Mononuclear cell (primary cell): ENCODE results near the gene TBC1D19. TPM values are rescaled to one million over a fixed set of nuclear protein-coding genes. Genes with fewer than 3 reads are reported as not detected.
"Not testable (repeated sequence)": the region's sequence is repeated elsewhere in the genome, so short reads cannot be mapped to it uniquely, and the experiment has no call there.

ENCODE experiments used
- H3K27me3 ChIP-seq: 2 replicates; pipeline ENCODE4 v1.6.0; 2011; ENCODE audit warnings: low read length, control low read depth; ENCODE audit not compliant: insufficient read depth
- H3K4me1 ChIP-seq: 2 replicates; pipeline ENCODE4 v1.5.1; 2011; ENCODE audit warnings: mild to moderate bottlenecking, low read length, control low read depth; ENCODE audit not compliant: insufficient read depth
- H3K4me3 ChIP-seq: 2 replicates; pipeline ENCODE4 v1.5.1; 2011; ENCODE audit warnings: mild to moderate bottlenecking, low read length, moderate library complexity
- H3K9me3 ChIP-seq: 2 replicates; pipeline ENCODE4 v1.5.1; 2011; ENCODE audit warnings: low read depth, mild to moderate bottlenecking, control low read depth, low read length
- total RNA-seq: library from RNA; depleted of rRNA; stranded (reverse); fragments of >200 nt; gene quantifications from one replicate; pipeline ENCODE4 v1.2.3, GENCODE V29; 2012

Gene TBC1D19
- total RNA-seq, 1 donor, result 10.5 TPM

- no peaks in the 10 kb centered on the region for H3K9me3 ChIP-seq
- H3K4me1 ChIP-seq, result peaks cover 14% of the 10 kb centered on the region
- peak overlapping the region; percentile 84 for H3K4me3 ChIP-seq
- no peaks in the 10 kb centered on the region for H3K27me3 ChIP-seq
Measured at GRCh38 chr4:26583538-26583864, 383 bp upstream of the TBC1D19 start.

- H3K4me1 ChIP-seq, result peaks cover 14% of the 10 kb centered on the region
- no peaks in the 10 kb centered on the region for H3K9me3 ChIP-seq
- peak overlapping the region; percentile 84 for H3K4me3 ChIP-seq
- H3K27me3 ChIP-seq, result no peaks in the 10 kb centered on the region
Measured at GRCh38 chr4:26584725-26585124, 841 bp downstream of the TBC1D19 start.

GRCh38 chr4:26589705-26590104 lies 5.8 kb downstream of the TBC1D19 start:
- no peaks in the 10 kb centered on the region for H3K27me3 ChIP-seq
- no peaks in the 10 kb centered on the region for H3K9me3 ChIP-seq
- H3K4me1 ChIP-seq, result peaks cover 1% of the 10 kb centered on the region
- no peak overlapping the region for H3K4me3 ChIP-seq

GRCh38 chr4:26590639-26591038 lies 6.8 kb downstream of the TBC1D19 start:
- no peaks in the 10 kb centered on the region for H3K9me3 ChIP-seq
- H3K4me3 ChIP-seq, result no peak overlapping the region
- no peaks in the 10 kb centered on the region for H3K27me3 ChIP-seq
- H3K4me1 ChIP-seq, result no peaks in the 10 kb centered on the region

GRCh38 chr4:26593557-26593956 lies 9.7 kb downstream of the TBC1D19 start:
- H3K27me3 ChIP-seq, H3K4me3 ChIP-seq, H3K4me1 ChIP-seq, H3K9me3 ChIP-seq: not testable (repeated sequence)

GRCh38 chr4:26594371-26594770 lies 10.5 kb downstream of the TBC1D19 start:
- H3K27me3 ChIP-seq, result no peaks in the 10 kb centered on the region
- no peaks in the 10 kb centered on the region for H3K4me1 ChIP-seq
- no peaks in the 10 kb centered on the region for H3K9me3 ChIP-seq
- no peak overlapping the region for H3K4me3 ChIP-seq

DNA sequence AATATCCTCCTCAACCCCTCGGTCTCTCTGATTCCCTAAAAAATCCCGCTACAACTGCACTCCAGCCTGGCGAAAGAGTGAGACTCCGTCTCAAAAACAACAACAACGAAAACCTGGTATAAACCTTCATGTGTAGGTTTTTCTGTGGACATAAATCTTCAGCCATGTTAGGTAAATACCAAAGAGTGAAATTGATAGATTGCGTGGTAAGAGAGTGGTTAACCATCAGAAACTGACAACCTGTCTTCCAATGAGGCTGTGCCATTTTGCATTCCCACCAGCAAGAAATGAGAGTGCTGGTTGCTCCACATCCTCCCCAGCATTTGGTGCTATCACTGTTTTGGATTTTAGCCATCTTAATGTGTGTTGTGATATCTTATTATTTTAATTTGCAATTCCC lies 10.9 kb downstream of the TBC1D19 start:
- H3K27me3 ChIP-seq, result no peaks in the 10 kb centered on the region
- H3K4me1 ChIP-seq, result no peaks in the 10 kb centered on the region
- no peaks in the 10 kb centered on the region for H3K9me3 ChIP-seq
- no peak overlapping the region for H3K4me3 ChIP-seq

DNA sequence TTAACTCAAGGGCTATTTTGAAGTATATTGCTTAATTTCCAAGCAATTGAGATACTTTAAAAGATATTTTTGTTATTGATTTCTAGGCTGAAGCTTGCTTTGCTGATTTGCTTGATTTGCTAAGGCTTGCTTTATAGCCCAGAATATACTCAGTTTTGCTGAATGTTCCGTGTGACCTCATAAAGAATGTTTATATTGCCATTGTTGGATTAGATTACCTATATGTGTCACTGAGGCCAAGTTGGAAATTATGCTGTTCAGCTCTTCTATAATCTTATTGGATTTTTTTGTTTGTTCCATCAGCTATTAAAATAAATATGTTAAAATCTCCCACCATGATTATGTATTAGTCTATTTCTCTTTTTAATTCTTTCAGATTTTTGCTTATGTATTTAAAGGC lies 13.0 kb downstream of the TBC1D19 start:
- Histone ChIP-seq H3K4me3 (no peak overlapping the region), H3K9me3 (no peaks in the 10 kb centered on the region), H3K4me1 (no peaks in the 10 kb centered on the region), H3K27me3 (no peaks in the 10 kb centered on the region)

GRCh38 chr4:26601204-26601603 lies 17.3 kb downstream of the TBC1D19 start:
- H3K4me3 ChIP-seq, result no peak overlapping the region
- no peaks in the 10 kb centered on the region for H3K4me1 ChIP-seq
- H3K9me3 ChIP-seq, result no peaks in the 10 kb centered on the region
- no peaks in the 10 kb centered on the region for H3K27me3 ChIP-seq

GRCh38 chr4:26607776-26608175 lies 23.9 kb downstream of the TBC1D19 start:
- Histone ChIP-seq H3K27me3 (no peaks in the 10 kb centered on the region), H3K9me3 (no peaks in the 10 kb centered on the region), H3K4me3 (no peak overlapping the region), H3K4me1 (peaks cover 5% of the 10 kb centered on the region)

DNA sequence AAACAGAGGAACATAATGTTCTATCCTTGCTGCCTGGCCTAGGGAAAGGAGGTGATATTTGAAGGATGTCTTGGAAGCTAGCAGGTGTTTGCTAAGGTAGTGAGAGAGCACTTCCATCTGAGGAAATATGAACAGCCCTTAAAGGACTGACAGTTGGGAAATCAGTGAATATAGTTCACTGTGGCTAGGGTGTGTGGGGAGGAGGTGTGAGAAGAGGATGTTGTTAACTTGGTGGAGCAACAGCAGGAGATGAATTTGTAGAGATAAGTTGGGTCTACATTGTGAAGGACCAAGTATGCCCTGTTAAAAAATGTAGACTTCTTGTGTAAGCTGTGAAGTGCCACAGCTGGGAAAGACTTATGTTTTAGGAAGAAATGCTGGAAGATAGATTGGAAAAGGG lies 25.5 kb downstream of the TBC1D19 start:
- no peaks in the 10 kb centered on the region for H3K27me3 ChIP-seq
- H3K4me1 ChIP-seq, result peaks cover 5% of the 10 kb centered on the region
- no peak overlapping the region for H3K4me3 ChIP-seq
- no peaks in the 10 kb centered on the region for H3K9me3 ChIP-seq

- no peaks in the 10 kb centered on the region for H3K9me3 ChIP-seq
- no peak overlapping the region for H3K4me3 ChIP-seq
- peaks cover 5% of the 10 kb centered on the region for H3K4me1 ChIP-seq
- no peaks in the 10 kb centered on the region for H3K27me3 ChIP-seq
Measured at GRCh38 chr4:26609868-26610267, 26.0 kb downstream of the TBC1D19 start.

- Histone ChIP-seq H3K27me3 (no peaks in the 10 kb centered on the region), H3K9me3 (no peaks in the 10 kb centered on the region), H3K4me3 (no peak overlapping the region), H3K4me1 (peaks cover 5% of the 10 kb centered on the region)
Measured at GRCh38 chr4:26611372-26611771, 27.5 kb downstream of the TBC1D19 start.

GRCh38 chr4:26611885-26612284 lies 28.0 kb downstream of the TBC1D19 start:
- H3K27me3 ChIP-seq, result no peaks in the 10 kb centered on the region
- H3K4me3 ChIP-seq, result no peak overlapping the region
- H3K9me3 ChIP-seq, result no peaks in the 10 kb centered on the region
- peaks cover 5% of the 10 kb centered on the region for H3K4me1 ChIP-seq

DNA sequence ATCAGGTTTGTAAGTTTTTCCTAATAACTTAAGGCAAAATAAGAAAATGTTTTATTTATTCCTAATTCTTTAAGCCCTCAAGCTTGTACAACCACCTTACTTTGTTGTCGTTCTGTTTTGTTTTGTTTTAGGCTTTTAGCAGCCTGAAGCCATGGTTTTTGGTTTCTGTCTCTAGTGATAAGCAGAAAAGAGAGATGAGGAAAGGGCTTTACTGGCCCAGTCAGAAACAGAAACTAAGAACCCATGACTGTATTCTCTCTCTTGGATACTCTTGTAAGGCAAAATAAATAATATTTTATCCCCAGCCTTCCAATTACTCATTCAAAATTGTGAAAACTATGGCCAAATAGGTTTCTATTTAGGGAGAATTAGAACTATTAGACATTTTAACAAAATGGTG lies 29.4 kb downstream of the TBC1D19 start:
- no peaks in the 10 kb centered on the region for H3K27me3 ChIP-seq
- no peaks in the 10 kb centered on the region for H3K9me3 ChIP-seq
- H3K4me3 ChIP-seq, result no peak overlapping the region
- H3K4me1 ChIP-seq, result peaks cover 5% of the 10 kb centered on the region

DNA sequence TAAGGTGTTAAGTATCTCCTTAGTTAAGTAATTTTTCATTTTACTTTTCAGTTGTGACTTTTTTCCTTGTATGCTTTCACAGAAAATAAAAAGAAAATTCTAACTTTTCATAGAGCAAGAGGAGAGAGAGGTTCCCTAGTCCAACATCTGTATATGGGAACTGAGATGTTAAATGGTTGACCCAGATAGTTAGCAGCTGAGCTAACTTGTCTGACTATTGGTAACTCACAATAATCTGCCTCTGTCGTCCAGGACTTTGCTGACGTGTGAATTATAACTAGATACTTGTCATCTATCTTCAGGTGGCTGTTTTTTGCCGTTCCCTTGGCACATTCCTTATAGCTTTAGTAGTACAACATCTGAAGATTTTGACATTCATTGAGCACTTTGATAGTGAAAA lies 29.9 kb downstream of the TBC1D19 start:
- H3K27me3 ChIP-seq, result no peaks in the 10 kb centered on the region
- peaks cover 5% of the 10 kb centered on the region for H3K4me1 ChIP-seq
- no peak overlapping the region for H3K4me3 ChIP-seq
- no peaks in the 10 kb centered on the region for H3K9me3 ChIP-seq

DNA sequence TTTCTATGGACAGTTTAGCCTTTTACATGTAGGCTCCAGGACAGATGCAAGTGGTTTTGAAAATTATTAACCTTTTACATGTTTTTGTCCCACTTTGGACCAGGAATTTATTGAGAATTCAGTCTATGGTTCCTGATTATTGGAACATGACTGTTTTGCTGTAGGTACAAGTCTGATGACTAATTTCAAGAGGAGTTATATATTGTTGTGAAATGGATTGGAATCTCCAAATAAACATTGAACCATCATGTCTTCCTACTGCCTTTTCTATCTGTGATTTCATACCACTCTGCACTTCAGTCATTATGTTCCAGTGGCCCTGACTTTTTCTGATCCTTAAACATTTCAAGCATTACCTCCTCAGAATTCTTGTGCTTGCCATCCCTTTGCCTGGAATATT lies 35.9 kb downstream of the TBC1D19 start:
- Histone ChIP-seq H3K27me3 (no peaks in the 10 kb centered on the region), H3K9me3 (no peaks in the 10 kb centered on the region), H3K4me3 (no peak overlapping the region), H3K4me1 (no peaks in the 10 kb centered on the region)
